ENCODE data around the gene PIR. TPM values are rescaled to one million over a fixed set of nuclear protein-coding genes. Genes with fewer than 3 reads are reported as not detected.

The PIR gene
- total and polyA plus RNA-seq, 2 of the 8 experiments (the other 6 are each of a cell fraction or from before 2014, with no cell fraction given), result 6.4 to 10.3 TPM

DNA sequence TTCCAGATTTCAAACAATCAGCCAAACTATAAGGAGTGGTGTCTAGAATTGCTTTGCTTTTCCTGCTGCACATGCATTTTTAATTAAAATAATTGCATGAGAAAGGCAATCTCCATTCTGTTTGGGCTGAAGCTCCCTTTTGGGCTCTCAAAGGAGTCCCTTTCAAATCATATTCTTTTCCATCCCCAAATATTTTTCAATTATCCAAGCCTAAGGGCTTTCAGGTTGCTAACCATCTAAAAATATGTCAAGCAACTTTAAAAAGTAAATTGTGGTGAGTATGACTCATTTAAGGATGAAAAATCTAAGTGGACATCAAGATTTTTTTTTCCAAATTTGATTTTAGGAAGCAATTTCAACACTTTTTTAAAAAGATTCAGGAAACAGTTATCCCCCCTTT, 28.4 kb downstream of the PIR start (continued):
- TF ChIP-seq SAP30 (IDR thresholded peaks at IDR 0.05; ENCODE audit: insufficient read depth, insufficient replicate concordance, low read length), result no peak
- TF ChIP-seq, protein P1, sequence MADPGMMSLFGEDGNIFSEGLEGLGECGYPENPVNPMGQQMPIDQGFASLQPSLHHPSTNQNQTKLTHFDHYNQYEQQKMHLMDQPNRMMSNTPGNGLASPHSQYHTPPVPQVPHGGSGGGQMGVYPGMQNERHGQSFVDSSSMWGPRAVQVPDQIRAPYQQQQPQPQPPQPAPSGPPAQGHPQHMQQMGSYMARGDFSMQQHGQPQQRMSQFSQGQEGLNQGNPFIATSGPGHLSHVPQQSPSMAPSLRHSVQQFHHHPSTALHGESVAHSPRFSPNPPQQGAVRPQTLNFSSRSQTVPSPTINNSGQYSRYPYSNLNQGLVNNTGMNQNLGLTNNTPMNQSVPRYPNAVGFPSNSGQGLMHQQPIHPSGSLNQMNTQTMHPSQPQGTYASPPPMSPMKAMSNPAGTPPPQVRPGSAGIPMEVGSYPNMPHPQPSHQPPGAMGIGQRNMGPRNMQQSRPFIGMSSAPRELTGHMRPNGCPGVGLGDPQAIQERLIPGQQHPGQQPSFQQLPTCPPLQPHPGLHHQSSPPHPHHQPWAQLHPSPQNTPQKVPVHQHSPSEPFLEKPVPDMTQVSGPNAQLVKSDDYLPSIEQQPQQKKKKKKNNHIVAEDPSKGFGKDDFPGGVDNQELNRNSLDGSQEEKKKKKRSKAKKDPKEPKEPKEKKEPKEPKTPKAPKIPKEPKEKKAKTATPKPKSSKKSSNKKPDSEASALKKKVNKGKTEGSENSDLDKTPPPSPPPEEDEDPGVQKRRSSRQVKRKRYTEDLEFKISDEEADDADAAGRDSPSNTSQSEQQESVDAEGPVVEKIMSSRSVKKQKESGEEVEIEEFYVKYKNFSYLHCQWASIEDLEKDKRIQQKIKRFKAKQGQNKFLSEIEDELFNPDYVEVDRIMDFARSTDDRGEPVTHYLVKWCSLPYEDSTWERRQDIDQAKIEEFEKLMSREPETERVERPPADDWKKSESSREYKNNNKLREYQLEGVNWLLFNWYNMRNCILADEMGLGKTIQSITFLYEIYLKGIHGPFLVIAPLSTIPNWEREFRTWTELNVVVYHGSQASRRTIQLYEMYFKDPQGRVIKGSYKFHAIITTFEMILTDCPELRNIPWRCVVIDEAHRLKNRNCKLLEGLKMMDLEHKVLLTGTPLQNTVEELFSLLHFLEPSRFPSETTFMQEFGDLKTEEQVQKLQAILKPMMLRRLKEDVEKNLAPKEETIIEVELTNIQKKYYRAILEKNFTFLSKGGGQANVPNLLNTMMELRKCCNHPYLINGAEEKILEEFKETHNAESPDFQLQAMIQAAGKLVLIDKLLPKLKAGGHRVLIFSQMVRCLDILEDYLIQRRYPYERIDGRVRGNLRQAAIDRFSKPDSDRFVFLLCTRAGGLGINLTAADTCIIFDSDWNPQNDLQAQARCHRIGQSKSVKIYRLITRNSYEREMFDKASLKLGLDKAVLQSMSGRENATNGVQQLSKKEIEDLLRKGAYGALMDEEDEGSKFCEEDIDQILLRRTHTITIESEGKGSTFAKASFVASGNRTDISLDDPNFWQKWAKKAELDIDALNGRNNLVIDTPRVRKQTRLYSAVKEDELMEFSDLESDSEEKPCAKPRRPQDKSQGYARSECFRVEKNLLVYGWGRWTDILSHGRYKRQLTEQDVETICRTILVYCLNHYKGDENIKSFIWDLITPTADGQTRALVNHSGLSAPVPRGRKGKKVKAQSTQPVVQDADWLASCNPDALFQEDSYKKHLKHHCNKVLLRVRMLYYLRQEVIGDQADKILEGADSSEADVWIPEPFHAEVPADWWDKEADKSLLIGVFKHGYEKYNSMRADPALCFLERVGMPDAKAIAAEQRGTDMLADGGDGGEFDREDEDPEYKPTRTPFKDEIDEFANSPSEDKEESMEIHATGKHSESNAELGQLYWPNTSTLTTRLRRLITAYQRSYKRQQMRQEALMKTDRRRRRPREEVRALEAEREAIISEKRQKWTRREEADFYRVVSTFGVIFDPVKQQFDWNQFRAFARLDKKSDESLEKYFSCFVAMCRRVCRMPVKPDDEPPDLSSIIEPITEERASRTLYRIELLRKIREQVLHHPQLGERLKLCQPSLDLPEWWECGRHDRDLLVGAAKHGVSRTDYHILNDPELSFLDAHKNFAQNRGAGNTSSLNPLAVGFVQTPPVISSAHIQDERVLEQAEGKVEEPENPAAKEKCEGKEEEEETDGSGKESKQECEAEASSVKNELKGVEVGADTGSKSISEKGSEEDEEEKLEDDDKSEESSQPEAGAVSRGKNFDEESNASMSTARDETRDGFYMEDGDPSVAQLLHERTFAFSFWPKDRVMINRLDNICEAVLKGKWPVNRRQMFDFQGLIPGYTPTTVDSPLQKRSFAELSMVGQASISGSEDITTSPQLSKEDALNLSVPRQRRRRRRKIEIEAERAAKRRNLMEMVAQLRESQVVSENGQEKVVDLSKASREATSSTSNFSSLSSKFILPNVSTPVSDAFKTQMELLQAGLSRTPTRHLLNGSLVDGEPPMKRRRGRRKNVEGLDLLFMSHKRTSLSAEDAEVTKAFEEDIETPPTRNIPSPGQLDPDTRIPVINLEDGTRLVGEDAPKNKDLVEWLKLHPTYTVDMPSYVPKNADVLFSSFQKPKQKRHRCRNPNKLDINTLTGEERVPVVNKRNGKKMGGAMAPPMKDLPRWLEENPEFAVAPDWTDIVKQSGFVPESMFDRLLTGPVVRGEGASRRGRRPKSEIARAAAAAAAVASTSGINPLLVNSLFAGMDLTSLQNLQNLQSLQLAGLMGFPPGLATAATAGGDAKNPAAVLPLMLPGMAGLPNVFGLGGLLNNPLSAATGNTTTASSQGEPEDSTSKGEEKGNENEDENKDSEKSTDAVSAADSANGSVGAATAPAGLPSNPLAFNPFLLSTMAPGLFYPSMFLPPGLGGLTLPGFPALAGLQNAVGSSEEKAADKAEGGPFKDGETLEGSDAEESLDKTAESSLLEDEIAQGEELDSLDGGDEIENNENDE (IDR thresholded peaks at IDR 0.05; ENCODE audit: insufficient replicate concordance, low read length), result no peak

All from H1 (cell line).